ENCODE data around the gene CCBE1. TPM values are rescaled to one million over a fixed set of nuclear protein-coding genes. Genes with fewer than 3 reads are reported as not detected.
"Not testable (repeated sequence)": the region's sequence is repeated elsewhere in the genome, so short reads cannot be mapped to it uniquely, and the experiment has no call there.

Gene CCBE1
- total and polyA plus RNA-seq, 12 donors: 0.24 to 10.3 (median 1.3) TPM

DNA sequence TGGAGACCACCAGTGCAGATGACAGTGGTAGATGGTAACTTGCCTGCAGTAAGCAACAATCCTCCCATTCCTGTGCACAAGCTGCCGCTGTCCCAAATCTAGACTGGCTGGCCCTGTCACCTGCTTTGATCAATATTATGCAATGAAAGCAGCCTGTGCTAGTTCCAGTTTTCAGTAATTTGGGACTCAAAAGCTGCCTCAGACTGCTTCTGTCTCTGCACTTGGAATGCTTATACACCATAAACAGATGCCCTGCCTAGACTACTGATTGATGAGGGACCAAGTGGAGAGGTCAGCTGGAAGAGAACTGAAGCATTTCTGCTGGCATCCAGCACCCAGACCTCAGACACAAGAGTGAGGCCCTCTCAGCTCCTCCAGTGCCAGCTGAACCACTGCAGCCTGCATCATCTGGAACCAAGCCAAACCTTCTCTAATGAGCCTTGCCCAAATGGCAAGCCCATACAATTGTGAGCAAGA lies 24.9 kb downstream of the CCBE1 start:
- Histone ChIP-seq H3K27ac (no peak overlapping the region), H3K4me1 (peaks cover 0 to 5% (median 0%) of the 10 kb centered on the region in 9 donors), H3K9me3 (no peaks in the 10 kb centered on the region), H3K27me3 (no peaks in the 10 kb centered on the region), H3K36me3 (no peaks in the 10 kb centered on the region), H3K4me3 (no peak overlapping the region)
- intact Hi-C loops (cut with DNase I): no loop called here
- ATAC-seq: no peak
- no peak for DNase-seq
- TF ChIP-seq, protein P1, sequence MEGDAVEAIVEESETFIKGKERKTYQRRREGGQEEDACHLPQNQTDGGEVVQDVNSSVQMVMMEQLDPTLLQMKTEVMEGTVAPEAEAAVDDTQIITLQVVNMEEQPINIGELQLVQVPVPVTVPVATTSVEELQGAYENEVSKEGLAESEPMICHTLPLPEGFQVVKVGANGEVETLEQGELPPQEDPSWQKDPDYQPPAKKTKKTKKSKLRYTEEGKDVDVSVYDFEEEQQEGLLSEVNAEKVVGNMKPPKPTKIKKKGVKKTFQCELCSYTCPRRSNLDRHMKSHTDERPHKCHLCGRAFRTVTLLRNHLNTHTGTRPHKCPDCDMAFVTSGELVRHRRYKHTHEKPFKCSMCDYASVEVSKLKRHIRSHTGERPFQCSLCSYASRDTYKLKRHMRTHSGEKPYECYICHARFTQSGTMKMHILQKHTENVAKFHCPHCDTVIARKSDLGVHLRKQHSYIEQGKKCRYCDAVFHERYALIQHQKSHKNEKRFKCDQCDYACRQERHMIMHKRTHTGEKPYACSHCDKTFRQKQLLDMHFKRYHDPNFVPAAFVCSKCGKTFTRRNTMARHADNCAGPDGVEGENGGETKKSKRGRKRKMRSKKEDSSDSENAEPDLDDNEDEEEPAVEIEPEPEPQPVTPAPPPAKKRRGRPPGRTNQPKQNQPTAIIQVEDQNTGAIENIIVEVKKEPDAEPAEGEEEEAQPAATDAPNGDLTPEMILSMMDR (IDR thresholded peaks at IDR 0.05): no peak
- WGBS, 2 donors: 80 to 86% methylated on average over 1 of the region's 1 CpG

DNA sequence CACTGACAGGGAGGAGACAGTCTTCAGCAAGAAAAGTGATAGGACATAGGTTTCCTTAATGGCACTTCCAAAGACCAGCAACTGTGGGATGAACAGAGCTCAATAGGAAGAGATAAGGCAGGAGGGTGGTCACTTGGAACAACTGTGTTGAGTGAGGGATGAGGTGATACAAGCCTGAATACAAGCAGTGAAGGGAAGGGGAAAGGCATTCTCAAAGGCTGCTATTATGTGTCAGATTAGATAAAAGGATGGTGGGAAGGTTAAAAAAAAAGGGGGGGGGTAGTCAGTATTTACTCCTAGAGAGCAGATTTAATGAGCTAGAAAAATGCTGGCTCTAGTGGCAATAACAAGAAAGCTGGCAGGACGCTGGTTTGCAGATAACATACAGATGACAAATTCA lies 25.7 kb downstream of the CCBE1 start:
- Histone ChIP-seq H3K4me3 (no peak overlapping the region), H3K27me3 (no peaks in the 10 kb centered on the region), H3K27ac (no peak overlapping the region), H3K36me3 (no peaks in the 10 kb centered on the region), H3K4me1 (peaks cover 0 to 5% (median 0%) of the 10 kb centered on the region in 9 donors), H3K9me3 (no peaks in the 10 kb centered on the region)
- ATAC-seq (no peak), DNase-seq (no peak)
- 50 to 56% methylated on average over 1 of the region's 1 CpG for WGBS, 2 donors
- TF ChIP-seq, protein P1 (IDR thresholded peaks at IDR 0.05): no peak
- intact Hi-C loops (cut with DNase I): no loop called here

DNA sequence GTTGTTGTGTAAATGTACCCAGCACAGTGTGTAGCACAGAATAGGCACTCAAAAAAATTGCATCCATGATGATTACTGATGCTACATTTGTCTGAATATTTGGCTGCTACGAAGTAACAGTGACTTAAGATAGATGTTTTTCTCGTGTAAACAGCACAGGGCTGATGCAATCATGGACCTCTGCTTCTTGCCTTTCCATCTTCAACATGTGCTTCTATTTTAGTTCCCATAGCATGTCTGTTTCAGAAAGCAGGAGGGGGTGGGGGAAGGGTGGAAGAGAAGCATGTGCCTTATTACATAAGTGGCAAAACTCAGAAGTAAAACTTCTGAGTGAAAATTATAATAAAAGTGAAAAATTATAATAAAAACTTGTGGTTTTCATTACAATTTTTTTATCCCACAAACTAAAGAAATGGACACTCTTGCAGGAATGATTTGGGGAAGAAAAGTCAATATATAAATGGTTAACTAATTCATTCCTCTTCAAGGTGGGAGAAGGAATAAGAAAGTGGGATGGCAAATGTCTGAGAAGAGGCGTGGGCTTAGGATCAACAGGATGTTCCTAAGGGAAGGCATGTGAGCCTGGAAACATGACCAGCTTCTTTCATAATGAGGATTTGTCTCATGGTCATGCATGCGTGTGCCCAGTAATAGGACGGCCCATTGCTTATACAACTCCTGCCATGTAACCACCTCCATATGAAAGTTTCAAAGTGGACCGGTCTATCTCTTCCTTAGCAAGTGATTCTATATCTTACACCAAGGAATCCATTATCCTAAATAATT lies 27.2 kb downstream of the CCBE1 start:
- H3K36me3 ChIP-seq: no peaks in the 10 kb centered on the region
- intact Hi-C loops (cut with DNase I): no loop called here
- no peak overlapping the region for H3K4me3 ChIP-seq
- H3K4me1 ChIP-seq: peaks cover 0 to 5% (median 0%) of the 10 kb centered on the region in 9 donors
- no peak for ATAC-seq
- DNase-seq: no peak
- 77 to 78% methylated on average over 6 of the region's 6 CpGs for WGBS, 2 donors
- no peaks in the 10 kb centered on the region for H3K27me3 ChIP-seq
- H3K9me3 ChIP-seq: no peaks in the 10 kb centered on the region
- no peak overlapping the region for H3K27ac ChIP-seq
- TF ChIP-seq, protein P1 (IDR thresholded peaks at IDR 0.05): no peak

DNA sequence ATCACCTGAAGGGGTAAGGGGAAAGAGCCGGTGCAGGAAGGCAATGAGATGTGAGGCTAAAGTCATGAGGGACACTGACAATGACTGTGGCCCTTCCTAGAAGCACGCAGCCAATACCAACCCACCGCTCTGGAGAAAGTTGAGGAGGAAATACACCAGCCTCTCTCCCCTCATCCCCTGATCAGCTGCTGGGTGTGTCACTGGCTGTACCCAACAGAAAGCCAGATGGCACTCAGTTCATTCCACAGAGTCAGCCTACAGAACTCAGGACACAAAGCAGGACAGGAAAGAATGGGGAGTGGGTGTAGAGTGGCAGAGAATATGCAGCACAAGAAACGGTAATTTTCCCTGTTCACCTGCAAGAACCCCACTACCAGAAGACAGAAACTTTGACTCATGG lies 29.7 kb downstream of the CCBE1 start:
- Histone ChIP-seq H3K27ac (no peak overlapping the region), H3K4me3 (no peak overlapping the region), H3K9me3 (no peaks in the 10 kb centered on the region), H3K27me3 (no peaks in the 10 kb centered on the region), H3K36me3 (no peaks in the 10 kb centered on the region), H3K4me1 (peaks cover 0 to 8% (median 0%) of the 10 kb centered on the region in 9 donors)
- ATAC-seq (no peak), DNase-seq (no peak)
- TF ChIP-seq, protein P1 (IDR thresholded peaks at IDR 0.05): no peak
- 74 to 80% methylated on average over 4 of the region's 4 CpGs for WGBS, 2 donors
- intact Hi-C loops (cut with DNase I): no loop called here

DNA sequence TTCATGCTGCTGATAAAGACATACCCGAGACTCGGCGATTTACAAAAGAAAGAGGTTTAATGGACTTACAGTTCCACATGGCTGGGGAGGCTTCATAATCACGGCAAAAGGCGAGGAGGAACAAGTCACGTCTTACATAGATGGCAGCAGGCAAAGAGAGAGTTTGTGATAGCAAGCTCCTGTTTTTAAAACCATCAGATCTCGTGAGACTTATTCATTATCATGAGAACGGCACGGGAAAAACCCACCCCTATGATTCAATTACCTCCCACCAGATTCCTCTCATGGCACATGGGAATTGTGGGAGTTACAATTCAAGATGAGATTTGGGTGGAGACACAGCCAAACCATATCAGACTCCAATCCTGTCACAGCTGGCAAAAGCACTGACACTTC lies 31.2 kb downstream of the CCBE1 start:
- H3K4me3 ChIP-seq; ATAC-seq; H3K27ac ChIP-seq; DNase-seq; H3K27me3 ChIP-seq; intact Hi-C loops (cut with DNase I); H3K4me1 ChIP-seq; H3K9me3 ChIP-seq; H3K36me3 ChIP-seq: not testable (repeated sequence)
- 59 to 67% methylated on average over 9 of the region's 9 CpGs for WGBS, 2 donors
